GM23248 (cell line): ENCODE measurements around the gene LDLRAD3.

Source experiments
- EZH2 ChIP-seq: fragments of 200-600 bp; sonication (generic); IDR thresholded peaks from 2 replicates; pipeline ENCODE4 v1.6.1; 2018; ENCODE audit warnings: antibody characterized with exemption, mild to moderate bottlenecking; ENCODE audit not compliant: insufficient read depth, poor library complexity, severe bottlenecking
- EZH2phosphoT487 ChIP-seq: fragments of 200-600 bp; sonication (generic); IDR thresholded peaks from 2 replicates; pipeline ENCODE4 v1.6.1; 2018; ENCODE audit warnings: antibody characterized with exemption, moderate library complexity, mild to moderate bottlenecking, low read depth; ENCODE audit not compliant: insufficient read depth

GRCh38 chr11:35970445-35970844, 26.6 kb downstream of the LDLRAD3 start:
- no peak for TF ChIP-seq EZH2
- TF ChIP-seq EZH2phosphoT487, result no peak
